HG02938 (cell line): ENCODE measurements around the gene TCP11L1.

Experiments
- ATAC-seq: cut with Tn5 transposase; IDR thresholded peaks from one replicate; pipeline ENCODE4 v1.9.1; 2021; ENCODE audit warnings: mild to moderate bottlenecking, moderate library complexity; ENCODE audit not compliant: unreplicated experiment

TCP11L1 gene, protein sequence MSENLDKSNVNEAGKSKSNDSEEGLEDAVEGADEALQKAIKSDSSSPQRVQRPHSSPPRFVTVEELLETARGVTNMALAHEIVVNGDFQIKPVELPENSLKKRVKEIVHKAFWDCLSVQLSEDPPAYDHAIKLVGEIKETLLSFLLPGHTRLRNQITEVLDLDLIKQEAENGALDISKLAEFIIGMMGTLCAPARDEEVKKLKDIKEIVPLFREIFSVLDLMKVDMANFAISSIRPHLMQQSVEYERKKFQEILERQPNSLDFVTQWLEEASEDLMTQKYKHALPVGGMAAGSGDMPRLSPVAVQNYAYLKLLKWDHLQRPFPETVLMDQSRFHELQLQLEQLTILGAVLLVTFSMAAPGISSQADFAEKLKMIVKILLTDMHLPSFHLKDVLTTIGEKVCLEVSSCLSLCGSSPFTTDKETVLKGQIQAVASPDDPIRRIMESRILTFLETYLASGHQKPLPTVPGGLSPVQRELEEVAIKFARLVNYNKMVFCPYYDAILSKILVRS

DNA sequence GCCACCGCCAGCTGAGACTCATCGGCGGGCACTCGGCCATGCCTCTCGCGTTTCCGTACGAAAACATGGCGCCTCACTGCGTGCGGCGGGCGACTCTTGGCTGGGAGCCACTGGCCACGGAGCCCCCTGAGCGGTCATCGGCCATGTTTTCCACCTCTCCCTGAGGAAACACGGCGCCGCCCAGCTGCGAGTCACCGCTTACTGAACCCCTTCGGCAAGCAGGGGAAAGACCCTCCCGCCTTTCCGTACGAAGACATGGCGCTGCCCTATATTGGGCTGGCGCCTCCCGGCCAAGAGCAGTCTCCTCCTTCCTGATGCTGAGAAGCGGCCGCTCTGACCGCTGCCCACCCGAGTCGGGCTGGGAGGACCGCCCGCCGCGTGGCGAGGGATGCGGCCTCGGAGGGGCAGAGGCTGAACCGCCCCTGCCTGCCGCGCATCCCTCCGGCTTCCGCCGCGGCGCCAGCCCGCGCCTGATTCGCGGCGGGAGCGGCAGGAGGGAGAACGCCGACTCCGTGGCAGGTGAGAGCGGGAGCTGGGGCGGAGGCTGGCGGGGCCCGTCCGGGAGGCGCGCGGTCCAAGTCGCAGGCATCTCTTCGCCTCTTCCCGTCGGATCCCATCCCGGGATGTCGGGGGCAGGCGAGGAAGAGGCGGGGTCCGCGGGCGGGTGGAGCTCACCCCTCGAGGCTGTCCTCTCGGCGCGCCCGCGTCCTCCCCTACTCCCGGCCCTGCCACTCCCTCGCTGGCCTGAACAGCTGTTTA lies at the start of gene TCP11L1:
TCP11L1 (plus strand) TSS at position 299 of the 759 bp plus-strand sequence. CDS start 4,202 bp downstream, outside the sequence.
- peak; percentile 75 for ATAC-seq

DNA sequence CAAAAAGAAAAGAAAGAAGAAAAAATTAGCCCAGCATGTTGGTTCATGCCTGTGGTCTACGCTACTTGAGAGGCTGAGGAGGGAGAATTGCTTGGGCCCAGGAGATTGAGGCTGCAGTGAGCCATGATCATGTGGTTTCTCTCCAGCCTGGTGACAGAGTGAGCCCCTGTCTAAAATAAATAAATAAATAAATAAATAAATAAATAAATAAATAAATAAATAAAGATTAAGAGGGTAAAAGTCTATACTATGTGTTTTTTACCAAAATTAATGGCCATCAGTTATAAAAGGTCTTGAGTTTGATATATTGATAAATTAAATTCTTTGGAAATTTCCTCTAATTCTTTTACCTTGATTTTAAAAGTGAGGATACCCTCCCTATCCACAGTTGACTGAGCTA lies 48.9 kb upstream of the TCP11L1 start:
- no peak for ATAC-seq

DNA sequence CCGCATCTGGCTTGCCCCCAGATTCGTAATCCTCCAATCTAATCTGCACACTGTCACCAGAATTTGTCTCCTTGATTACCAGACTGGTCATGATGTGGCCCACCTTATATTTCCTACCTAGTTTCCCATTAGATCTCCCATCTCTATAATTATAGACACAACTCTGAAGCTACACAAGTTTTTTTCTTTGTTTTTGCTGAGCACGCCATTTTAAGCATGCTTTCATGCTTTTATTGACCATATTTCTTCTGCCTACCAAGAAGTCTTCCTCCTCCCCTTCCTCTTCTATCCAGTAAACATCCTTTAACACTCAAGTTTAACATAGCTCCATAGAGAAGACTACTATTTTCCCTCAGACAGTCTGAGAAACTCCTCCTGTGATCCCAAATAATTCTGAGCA lies 47.9 kb upstream of the TCP11L1 start:
- no peak for ATAC-seq

DNA sequence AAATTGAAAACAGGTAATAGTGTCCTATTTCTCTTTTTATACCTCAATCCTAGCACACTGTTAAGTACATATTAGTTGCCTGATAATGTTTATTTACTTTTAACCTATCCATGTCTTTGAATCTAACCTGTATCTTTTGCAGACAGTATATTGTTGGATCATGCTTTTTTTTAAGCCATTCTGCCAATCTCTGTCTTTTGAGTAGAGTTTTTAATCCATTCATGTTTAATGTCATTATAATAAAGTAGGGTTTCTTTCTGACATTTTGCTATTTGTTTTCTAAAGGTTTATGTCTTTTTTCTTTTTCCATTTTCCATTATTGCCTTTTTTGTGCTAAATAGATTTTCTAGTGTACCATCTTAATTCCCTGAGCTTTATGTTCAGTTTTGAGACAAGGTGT lies 47.5 kb upstream of the TCP11L1 start:
- no peak for ATAC-seq

DNA sequence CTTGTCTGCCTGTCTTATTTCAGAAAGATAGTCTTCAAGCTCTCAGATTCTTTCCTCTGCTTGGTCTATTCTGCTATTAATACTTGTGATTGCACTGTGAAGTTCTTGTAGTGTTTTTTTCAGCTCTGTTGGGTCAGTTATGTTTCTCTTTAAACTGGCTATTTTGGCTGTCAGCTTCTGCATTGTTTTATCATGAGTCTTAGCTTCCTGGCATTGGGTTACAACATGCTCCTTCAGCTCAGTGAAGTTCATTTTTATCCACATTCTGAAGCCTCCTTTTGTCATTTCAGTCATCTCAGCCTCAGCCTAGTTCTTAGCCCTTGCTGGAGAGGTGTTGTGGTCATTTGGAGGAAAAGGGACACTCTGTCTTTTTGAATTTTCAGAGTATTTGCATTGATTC lies 39.2 kb upstream of the TCP11L1 start:
- ATAC-seq = no peak

DNA sequence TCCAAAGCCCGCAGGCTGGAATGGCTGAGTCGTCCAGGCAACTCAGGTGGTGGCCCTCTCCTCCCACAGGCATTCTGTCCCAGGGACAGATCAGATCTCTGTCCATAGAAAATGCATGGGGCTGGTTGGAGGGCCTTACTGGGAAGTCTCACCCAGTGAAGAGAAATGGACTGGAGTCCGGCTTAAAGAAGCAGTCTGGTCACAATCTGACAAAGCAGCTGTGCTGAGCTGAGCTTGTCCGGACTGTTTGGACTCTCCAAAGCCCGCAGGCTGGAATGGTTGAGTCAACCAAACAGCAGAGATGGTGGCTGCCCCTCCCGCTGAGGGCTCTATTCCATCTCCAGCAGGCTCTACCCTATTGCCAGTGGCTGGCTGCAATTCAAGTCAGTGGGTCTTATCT lies 38.1 kb upstream of the TCP11L1 start:
- ATAC-seq = no peak

DNA sequence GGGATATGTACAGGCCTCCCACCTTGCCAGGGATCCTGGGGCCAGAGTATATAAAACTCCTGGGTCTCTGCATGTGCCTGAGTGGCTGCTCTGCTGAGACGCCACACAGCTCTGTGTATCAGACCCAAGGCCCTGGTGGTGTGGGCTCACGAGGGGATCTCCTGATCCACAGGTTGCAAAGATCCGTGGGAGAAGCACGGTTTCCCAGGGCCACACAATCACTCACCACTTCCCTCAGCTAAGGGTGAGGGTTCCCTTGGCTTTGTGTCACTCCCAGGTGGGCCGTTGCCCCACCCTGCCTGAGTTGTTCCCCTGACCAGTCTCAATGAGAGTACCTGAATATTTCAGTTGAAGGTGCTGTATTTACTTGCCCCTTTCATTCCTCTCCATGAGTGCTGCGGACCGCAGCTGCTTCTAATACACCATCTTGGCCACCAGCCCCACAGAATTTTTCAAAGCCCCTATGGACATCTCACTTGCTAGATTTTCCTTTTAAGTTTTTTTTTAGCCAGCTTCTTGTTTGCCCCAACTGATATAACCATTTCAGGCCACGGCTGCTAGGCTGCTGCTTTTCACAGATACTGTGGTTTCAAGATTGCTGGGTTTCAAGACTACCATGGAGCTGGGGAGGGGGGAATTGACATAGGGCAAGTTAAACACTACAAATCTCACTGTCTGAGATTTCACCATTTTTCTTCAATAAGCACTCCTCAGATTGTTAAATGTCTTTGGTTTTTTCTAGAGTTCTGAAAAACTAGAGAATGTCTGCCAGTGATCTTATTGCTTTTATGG lies 37.4 kb upstream of the TCP11L1 start:
- ATAC-seq = no peak

DNA sequence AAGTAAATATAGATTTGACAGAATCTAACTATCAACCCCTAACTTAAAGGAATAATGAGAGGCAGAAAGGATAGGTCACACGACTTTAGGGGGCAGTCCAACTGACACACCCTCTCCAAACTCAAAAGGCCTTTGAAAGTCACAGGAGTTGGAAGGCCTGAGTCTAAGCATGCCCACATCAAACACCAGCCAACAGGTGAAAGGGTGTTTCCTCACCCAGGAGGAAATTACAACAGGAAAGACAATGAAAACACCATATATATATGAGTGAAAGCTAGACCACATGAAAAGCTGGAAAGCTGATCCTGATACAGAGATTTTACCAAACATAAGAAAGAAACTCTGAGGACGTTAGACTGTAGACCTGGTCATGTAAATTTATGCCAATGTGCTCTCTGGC lies 34.2 kb upstream of the TCP11L1 start:
- ATAC-seq = no peak

DNA sequence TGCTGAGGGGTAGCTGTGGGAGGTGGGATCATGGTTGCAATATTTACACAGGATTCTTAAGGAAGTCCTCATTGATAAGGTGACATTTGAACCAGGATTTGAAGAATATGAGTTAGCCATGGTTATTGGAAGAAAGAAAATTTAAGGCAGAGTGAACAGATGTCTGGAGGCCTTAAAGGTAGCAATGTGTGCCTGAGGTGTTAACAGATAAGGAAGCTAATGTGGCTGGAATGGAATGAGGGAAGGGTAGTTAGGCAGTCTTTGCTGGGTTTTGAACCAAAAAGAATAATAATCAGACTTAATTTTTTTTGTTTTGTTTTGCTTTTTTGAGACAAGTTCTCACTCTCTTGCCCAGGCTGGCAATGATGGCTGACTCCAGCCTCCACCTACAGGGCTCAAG lies 33.4 kb upstream of the TCP11L1 start:
- no peak for ATAC-seq

DNA sequence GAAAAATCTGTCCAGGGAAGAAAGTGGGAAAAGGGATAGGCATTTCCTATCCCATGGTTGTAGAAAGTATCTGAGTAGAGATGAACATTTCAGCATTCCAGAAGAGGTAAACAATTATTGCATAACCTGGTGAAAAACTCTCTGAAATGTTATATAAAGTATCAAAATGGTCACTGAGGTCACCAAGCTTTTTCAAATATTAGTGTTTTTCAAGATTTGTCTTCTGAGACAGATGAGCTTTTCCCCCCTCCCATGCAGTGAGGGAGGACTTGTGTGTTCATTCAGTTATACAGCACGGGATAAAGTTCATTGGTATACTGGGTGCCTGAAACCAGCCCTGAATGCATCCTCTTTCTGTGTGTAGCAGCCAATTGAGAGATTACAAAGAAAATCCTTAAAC lies 25.6 kb upstream of the TCP11L1 start:
- no peak for ATAC-seq

DNA sequence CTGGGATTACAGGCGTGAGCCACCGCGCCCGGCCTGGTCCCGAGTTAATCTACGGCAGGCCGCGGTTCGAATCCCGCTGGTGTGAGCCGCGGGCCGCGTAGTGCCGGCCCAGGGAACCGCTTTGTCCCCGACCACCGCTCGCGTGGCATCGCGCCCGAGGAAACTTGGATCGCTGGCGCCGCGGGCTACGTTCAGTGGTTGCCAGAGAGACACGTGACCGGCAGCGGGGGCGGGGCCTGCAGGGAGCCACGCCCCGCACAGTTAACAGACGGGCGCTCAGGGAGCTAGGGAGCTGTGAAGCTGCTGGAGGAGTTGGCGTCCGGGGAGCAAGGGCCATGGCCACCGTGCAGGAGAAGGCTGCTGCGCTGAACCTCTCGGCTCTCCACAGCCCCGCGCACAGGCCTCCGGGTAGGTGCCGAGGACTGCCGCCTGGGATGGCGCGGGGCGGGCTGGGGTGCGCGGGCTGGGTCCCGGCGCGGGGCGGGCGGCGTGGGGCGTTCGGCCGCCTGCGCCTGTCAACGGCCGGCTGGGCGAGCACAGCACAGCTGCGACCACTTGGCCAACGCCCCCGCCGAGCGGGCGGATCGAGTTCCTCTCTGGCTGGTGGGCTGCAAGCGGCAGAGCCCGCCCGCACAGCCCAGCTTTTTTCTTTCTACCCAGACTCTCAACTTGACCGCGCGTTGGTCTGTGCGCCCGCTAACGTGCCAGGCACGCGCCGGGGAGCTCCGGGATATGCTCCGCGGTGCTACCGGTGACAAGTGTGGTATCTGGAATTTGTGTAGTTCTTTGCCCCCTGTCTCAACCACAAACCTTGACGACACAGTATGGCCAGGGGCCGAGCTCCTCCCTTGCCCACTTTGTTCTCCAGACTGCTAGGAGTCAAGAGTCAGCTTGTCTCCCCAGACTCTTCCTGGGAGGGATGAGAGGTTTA lies 23.5 kb upstream of the TCP11L1 start, which contains the start of gene DEPDC7:
DEPDC7 (plus strand) TSS at position 258 of the 931 bp plus-strand sequence; CDS start at position 336, 78 bp downstream.
- ATAC-seq = peak; percentile 72

DNA sequence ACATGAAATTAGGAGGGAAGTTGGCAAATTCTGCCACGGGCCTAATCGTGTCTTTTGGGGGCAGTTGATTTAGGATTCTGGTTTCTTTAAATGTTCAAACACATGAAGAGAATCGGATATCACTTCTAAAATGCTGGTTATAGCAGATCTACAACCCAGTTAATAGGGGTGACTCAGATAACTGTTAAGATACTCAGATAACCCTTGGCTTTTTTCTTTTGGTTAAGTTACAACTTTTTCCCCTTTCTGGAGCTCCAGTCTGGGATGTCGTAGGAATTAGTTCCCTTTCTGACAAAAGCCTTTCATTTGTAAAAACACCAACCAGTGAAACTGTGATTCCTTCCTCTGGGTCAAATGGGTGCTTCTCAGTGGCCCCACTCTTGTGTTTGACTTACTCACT lies 22.7 kb upstream of the TCP11L1 start:
- ATAC-seq = no peak

DNA sequence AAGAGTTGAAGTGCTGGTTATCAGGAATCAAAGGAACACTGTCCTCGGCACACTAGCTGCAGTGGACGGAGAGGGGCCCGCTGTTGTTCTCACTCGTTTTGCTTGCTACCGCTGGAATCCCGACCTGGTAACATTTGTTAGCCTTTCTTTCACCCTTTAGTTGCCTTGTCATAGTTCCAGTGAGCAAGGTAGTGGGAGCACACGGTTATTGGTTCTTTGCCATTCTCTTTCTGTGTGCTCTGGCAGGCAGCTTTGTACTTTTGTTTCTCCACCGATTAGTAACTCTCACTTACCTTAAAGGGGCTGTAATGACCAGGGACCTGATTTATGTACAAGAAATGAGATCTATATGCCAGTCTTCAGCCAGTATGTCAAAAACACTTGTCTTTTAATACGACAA lies 21.9 kb upstream of the TCP11L1 start:
- no peak for ATAC-seq

DNA sequence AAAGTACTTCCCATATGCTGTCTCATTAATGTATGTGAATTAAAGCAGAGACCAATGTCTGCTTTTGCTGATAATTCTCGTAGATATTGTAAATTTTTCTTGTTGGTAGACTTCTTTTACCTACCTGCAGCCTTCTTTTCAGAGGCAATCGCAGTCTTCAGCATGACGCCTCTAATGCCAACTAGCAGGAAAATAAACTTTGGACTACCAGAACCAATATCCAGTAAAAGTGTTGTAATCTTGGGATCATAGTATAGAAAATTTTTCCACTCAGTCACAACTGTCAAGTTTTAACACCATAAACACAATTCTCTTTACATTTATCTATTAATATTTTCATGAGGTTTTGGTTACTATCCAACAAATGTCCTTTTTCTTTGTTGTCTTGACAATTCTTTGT lies 21.4 kb upstream of the TCP11L1 start:
- ATAC-seq = no peak

DNA sequence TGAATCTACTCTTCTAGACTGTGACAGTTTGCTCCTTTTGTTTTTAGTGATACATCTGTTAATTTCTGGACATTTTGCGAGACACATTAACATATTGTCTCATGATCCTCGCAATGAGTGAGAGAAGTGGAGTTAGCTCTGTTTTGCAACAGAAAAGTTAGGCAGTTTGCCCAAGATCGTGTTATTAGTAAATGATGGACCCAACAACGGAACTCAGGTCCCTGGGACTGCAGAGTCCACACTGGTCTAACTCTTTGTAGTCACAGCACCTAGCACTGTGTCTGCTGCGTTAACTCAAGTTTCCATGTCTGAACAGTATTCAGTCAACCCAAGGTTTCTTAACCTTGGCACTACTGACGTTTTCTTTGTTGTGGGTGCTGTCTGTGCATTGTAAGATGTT lies 20.5 kb upstream of the TCP11L1 start:
- no peak for ATAC-seq

DNA sequence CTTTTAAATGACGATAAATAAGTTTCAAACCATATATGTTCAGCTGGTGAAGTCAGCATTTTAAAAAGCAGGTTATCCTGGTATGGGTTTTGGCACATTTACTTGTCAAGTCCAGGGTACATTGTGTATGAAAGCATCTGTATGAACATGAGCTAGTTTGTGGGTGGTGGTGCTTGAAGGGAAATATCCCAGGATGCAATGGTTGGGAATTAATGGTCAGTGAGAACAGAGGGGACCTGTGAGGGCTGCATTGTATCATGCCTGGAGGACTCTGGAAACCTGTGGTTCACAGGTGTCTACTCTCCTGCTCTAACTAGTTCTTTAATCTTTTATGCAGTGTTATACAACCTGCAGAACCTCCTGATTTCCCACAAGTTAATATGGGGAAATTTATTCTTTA lies 17.9 kb upstream of the TCP11L1 start:
- ATAC-seq = no peak

DNA sequence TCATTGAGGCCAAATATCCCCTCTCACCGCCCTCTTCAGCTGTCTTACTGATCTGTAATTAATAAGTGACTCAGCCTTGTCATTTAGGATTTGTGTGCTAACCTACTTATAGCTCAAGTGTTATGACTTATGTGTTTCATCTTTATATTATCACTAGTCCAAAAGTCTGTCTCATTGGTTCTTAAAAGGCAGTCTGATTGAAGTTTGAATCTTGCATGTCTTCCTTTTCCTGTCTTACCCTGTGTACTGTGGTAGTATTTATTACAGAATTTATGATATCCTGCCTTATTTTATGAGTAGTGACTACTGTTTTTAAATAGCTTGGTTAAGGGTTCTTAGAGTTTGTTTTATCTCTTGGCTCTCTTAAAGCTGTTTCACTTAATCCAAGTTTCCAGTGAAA lies 17.4 kb upstream of the TCP11L1 start:
- ATAC-seq = no peak

DNA sequence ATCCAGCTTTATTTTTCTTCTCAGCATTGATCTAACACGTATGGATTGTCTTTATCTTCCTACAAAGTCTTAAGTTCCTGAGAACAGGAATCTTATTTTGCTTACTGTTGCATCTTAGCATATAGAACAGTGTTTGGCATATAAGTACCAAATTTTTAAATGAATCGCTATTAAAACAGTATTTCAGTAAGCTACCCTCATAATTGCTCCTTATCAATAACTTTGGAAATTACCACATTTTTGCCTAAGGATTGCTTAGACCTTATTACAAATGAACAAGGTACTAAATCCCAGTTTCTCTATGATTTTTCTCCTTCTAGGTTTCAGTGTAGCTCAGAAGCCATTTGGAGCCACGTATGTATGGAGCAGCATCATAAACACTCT lies 14.0 kb upstream of the TCP11L1 start:
- no peak for ATAC-seq

DNA sequence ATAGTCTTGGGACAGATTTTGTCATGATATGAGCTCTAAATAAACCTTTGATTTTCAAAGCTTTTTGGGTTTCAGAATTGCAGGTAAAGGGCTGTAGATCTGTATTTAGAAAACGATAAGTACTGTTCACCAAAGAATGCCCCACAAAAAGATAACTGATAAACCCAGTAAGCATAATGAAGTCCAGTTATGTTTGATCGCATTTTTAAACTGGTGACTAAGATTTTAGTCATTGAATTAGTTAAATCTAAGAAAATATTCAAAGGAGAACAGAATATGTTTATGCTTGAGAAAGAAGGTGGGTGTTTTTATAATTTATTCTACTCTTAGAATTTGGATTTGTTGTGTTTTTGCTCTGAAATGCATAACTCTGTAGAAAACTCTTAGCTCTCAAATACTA lies 12.1 kb upstream of the TCP11L1 start:
- ATAC-seq = no peak

DNA sequence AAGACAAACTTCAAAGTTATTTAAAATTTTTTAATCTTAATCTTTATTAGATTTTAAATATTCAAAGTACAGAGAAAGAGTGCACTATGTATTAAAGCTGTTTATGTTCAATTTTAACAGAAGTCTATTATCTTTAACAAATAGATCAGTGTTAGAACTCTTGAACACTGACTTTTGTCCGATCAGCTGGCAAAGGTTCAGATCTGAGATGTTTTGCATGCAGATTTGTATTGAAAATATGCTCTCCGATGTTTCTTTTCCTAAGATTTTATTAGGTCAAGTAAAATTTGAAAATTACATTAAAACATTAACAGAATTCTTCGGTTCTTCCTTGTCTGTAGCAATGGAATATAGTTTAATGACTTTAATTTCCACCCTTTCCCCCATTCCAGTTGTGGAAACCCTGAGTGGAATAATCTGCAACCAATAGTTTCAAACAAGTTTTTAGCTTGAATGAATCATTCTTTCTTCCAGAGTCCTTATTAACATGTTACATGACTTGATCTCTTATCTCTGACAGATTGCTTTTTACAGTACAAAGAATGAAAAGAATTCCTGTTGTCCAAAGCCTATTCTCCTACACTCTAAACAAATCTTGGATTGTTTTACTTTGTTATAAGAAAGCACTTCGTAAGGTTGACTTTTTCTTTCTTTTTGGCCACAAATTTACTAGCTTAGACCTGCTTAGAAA lies 11.4 kb upstream of the TCP11L1 start:
- no peak for ATAC-seq
